Psoas muscle (tissue), 8 donors: ENCODE measurements around the gene SCLT1. TPM values are rescaled to one million over a fixed set of nuclear protein-coding genes. Genes with fewer than 3 reads are reported as not detected.
"Not testable (repeated sequence)": the region's sequence is repeated elsewhere in the genome, so short reads cannot be mapped to it uniquely, and the experiment has no call there.

Source experiments
- ATAC-seq, 4 donors: fragments of 200-7000 bp; cut with Tn5 transposase; one replicate each; pipeline ENCODE4 v1.9.1; 2020; ENCODE audit warnings: moderate library complexity in 3 of 4, mild to moderate bottlenecking in 2 of 4
- DNase-seq, 2 donors: peaks; one replicate each; pipeline ENCODE4 v3.0.0-alpha.2; 2020
- H3K27ac ChIP-seq: fragments of 200-600 bp; one replicate; pipeline ENCODE4 v1.8.0; 2022
- H3K27me3 ChIP-seq, 3 donors: fragments of 200-600 bp in 1 of 3; one replicate each; pipeline versions ENCODE4 v1.6.1 to v1.8.0; 2013 to 2022; ENCODE audit warnings: low read length in 2 of 3, mild to moderate bottlenecking in 2 of 3, moderate library complexity in 1 of 3; ENCODE audit not compliant: insufficient read depth in 3 of 3
- H3K36me3 ChIP-seq, 2 donors: fragments of 200-600 bp in 1 of 2; one replicate each; pipeline versions ENCODE4 v1.6.1 to v1.8.0; 2013 to 2022; ENCODE audit warnings: low read depth in 1 of 2, mild to moderate bottlenecking in 1 of 2, moderate library complexity in 1 of 2; ENCODE audit not compliant: insufficient read depth in 1 of 2
- H3K4me1 ChIP-seq: fragments of 200-600 bp; one replicate; pipeline ENCODE4 v1.8.0; 2022
- H3K4me3 ChIP-seq: fragments of 200-600 bp; one replicate; pipeline ENCODE4 v1.8.0; 2022; ENCODE audit warnings: mild to moderate bottlenecking
- H3K9me3 ChIP-seq: fragments of 200-600 bp; one replicate; pipeline ENCODE4 v1.8.0; 2022
- CTCF ChIP-seq: fragments of 200-600 bp; IDR thresholded peaks from one replicate; pipeline ENCODE4 v1.8.0; 2022; ENCODE audit warnings: antibody characterized with exemption
- WGBS, 3 donors: extraction: QIAGEN DNeasy Blood & Tissue Kit; methylation state at CpG; one replicate each; pipeline versions ENCODE4 v1.1.6 to v1.1.7; 2013; 5-methylcytosine and 5-hydroxymethylcytosine counted together
- intact Hi-C, 2 donors: fragments of 100-400 bp; cut with DNase I; formaldehyde crosslinking; loops; one replicate each; pipeline versions ENCODE4 v1.11.0 to v1.14.2; 2022
- polyA plus RNA-seq, 3 donors: library from polyadenylated mRNA; stranded (reverse); fragments of 200-250 nt; gene quantifications; one replicate each; pipeline ENCODE4 v1.2.3, GENCODE V29; 2013
- total RNA-seq, 4 donors: library from RNA; stranded (reverse); fragmentation: NEBNext Ultra II Directional in 2 of 4; extraction: Animal tissue kit (Norgen Biotek cat#: 25700) in 2 of 4; gene quantifications; one replicate each; pipeline versions ENCODE4 v1.2.1 to v1.2.4, GENCODE V29; 2021 to 2023
- donor health status: healthy with polysubstance abuse.
- donor health status: DM: no; HTN: no; CAD: no; lungs with moderate emphysema.
- donor health status: Bipolar disorder and iron deficiency.
- donor health status: healthy.
- donor health status: DM: yes; HTN: yes; CAD: no.
- donor health status: DM: no; HTN: no; CAD: no.
- donor health status: DM: no; HTN: no; CAD: no.
- donor health status: DM: yes; HTN: yes; CAD: no.

Gene SCLT1
- total and polyA plus RNA-seq, 7 donors = 1.1 to 5.3 (median 3.1) TPM

GRCh38 chr4:129087516-129087915 lies 5.8 kb downstream of the SCLT1 start:
- Histone ChIP-seq H3K9me3 (peaks cover 8% of the 10 kb centered on the region), H3K4me1 (peaks cover 12% of the 10 kb centered on the region), H3K36me3 (no peaks in the 10 kb centered on the region), H3K27ac (no peak overlapping the region), H3K27me3 (no peaks in the 10 kb centered on the region), H3K4me3 (no peak overlapping the region)
- no peak for TF ChIP-seq CTCF
- 98 to 100% (median 98%) methylated on average over 2 of the region's 2 CpGs for WGBS, 3 donors
- intact Hi-C loops = no loop called here
- ATAC-seq = no peak
- no peak for DNase-seq

GRCh38 chr4:129085472-129085871 lies 7.9 kb downstream of the SCLT1 start:
- DNase-seq = no peak
- H3K27me3 ChIP-seq = no peaks in the 10 kb centered on the region
- no peak overlapping the region for H3K4me3 ChIP-seq
- 96 to 100% (median 99%) methylated on average over 4 of the region's 4 CpGs for WGBS, 3 donors
- peaks cover 8% of the 10 kb centered on the region for H3K9me3 ChIP-seq
- TF ChIP-seq CTCF = no peak
- H3K4me1 ChIP-seq = no peaks in the 10 kb centered on the region
- intact Hi-C loops = no loop called here
- peaks cover 2 to 9% of the 10 kb centered on the region in 2 donors for H3K36me3 ChIP-seq
- no peak overlapping the region for H3K27ac ChIP-seq
- no peak for ATAC-seq

GRCh38 chr4:129082302-129082701 lies 11.0 kb downstream of the SCLT1 start:
- intact Hi-C loops = no loop called here
- ATAC-seq (no peak), DNase-seq (no peak)
- Histone ChIP-seq H3K27me3 (no peaks in the 10 kb centered on the region), H3K27ac (no peak overlapping the region), H3K36me3 (peaks cover 2 to 14% of the 10 kb centered on the region in 2 donors), H3K4me3 (no peak overlapping the region), H3K4me1 (no peaks in the 10 kb centered on the region), H3K9me3 (peaks cover 8% of the 10 kb centered on the region)
- 96 to 97% (median 97%) methylated on average over 5 of the region's 5 CpGs for WGBS, 3 donors
- no peak for TF ChIP-seq CTCF

GRCh38 chr4:129080129-129080528 lies 13.2 kb downstream of the SCLT1 start:
- no peak overlapping the region for H3K4me3 ChIP-seq
- no peaks in the 10 kb centered on the region for H3K27me3 ChIP-seq
- peaks cover 5% of the 10 kb centered on the region for H3K9me3 ChIP-seq
- H3K36me3 ChIP-seq = peaks cover 2 to 14% of the 10 kb centered on the region in 2 donors
- TF ChIP-seq CTCF = no peak
- no peak overlapping the region for H3K27ac ChIP-seq
- intact Hi-C loops = no loop called here
- no peak for DNase-seq
- no peak for ATAC-seq
- H3K4me1 ChIP-seq = no peaks in the 10 kb centered on the region

GRCh38 chr4:129077326-129077725 lies 16.0 kb downstream of the SCLT1 start:
- intact Hi-C loops = no loop called here
- TF ChIP-seq CTCF = no peak
- no peak overlapping the region for H3K27ac ChIP-seq
- peaks cover 2 to 14% of the 10 kb centered on the region in 2 donors for H3K36me3 ChIP-seq
- H3K9me3 ChIP-seq = no peaks in the 10 kb centered on the region
- DNase-seq (no peak), ATAC-seq (no peak)
- no peaks in the 10 kb centered on the region for H3K27me3 ChIP-seq
- no peaks in the 10 kb centered on the region for H3K4me1 ChIP-seq
- no peak overlapping the region for H3K4me3 ChIP-seq

GRCh38 chr4:129069537-129069936 lies 23.8 kb downstream of the SCLT1 start:
- H3K27me3 ChIP-seq, H3K36me3 ChIP-seq, ATAC-seq, intact Hi-C loops, H3K9me3 ChIP-seq, H3K4me3 ChIP-seq, DNase-seq, H3K27ac ChIP-seq, H3K4me1 ChIP-seq: not testable (repeated sequence)
- 95 to 100% (median 98%) methylated on average over 2 of the region's 2 CpGs for WGBS, 3 donors
